Left lung (tissue), 10 donors: ENCODE measurements around the gene APLNR. TPM values are rescaled to one million over a fixed set of nuclear protein-coding genes. Genes with fewer than 3 reads are reported as not detected.

Experiments used
- ATAC-seq: fragments of 200-7000 bp; cut with Tn5 transposase; one replicate; pipeline ENCODE4 v1.9.1; 2020; ENCODE audit warnings: moderate library complexity
- DNase-seq, 4 donors: peaks; one replicate each; pipeline ENCODE4 v3.0.0-alpha.2; 2013 to 2020
- H3K27ac ChIP-seq, 2 donors: fragments of 200-600 bp; sonication (generic) in 1 of 2; one replicate each; pipeline versions ENCODE4 v1.5.0 to v1.8.0; 2020 to 2021
- H3K27me3 ChIP-seq, 2 donors: fragments of 200-600 bp; sonication (generic) in 1 of 2; one replicate each; pipeline versions ENCODE4 v1.5.0 to v1.8.0; 2020 to 2021
- H3K36me3 ChIP-seq, 2 donors: fragments of 200-600 bp; sonication (generic) in 1 of 2; one replicate each; pipeline versions ENCODE4 v1.5.0 to v1.8.0; 2020 to 2021
- H3K4me1 ChIP-seq, 2 donors: fragments of 200-600 bp; one replicate each; pipeline ENCODE4 v1.8.0; 2021
- H3K4me3 ChIP-seq, 2 donors: fragments of 200-600 bp; sonication (generic) in 1 of 2; one replicate each; pipeline versions ENCODE4 v1.5.0 to v1.8.0; 2020 to 2021; ENCODE audit warnings: mild to moderate bottlenecking in 1 of 2
- H3K9me3 ChIP-seq, 2 donors: fragments of 200-600 bp; sonication (generic) in 1 of 2; one replicate each; pipeline versions ENCODE4 v1.5.0 to v1.8.0; 2020 to 2021
- CTCF ChIP-seq, 2 donors: fragments of 200-600 bp; sonication (generic) in 1 of 2; IDR thresholded peaks; one replicate each; pipeline versions ENCODE4 v1.5.0 to v1.8.0; 2021; ENCODE audit warnings: antibody characterized with exemption in 2 of 2
- intact Hi-C, 2 donors: fragments of 100-400 bp; cut with DNase I; formaldehyde crosslinking; loops; one replicate each; pipeline versions ENCODE4 v1.11.2 to v1.14.2; 2022
- polyA plus RNA-seq, 6 donors: library from polyadenylated mRNA; unstranded; fragments of 120-200 nt; gene quantifications; one replicate each; pipeline ENCODE4 v1.2.1, GENCODE V29; 2013; ENCODE audit not compliant: insufficient read length in 6 of 6
- total RNA-seq, 2 donors: library from RNA; stranded (reverse); fragmentation: NEBNext Ultra II Directional; extraction: Animal tissue kit (Norgen Biotek cat#: 25700); gene quantifications; one replicate each; pipeline ENCODE4 v1.2.1, GENCODE V29; 2021
- donor health status: DM: no; HTN: yes; CAD: no.
- donor health status: DM: no; HTN: no; CAD: no.

The APLNR gene
- total and polyA plus RNA-seq, 8 donors: 11.2 to 189 (median 144) TPM

GRCh38 chr11:57275582-57275981 is 38.5 kb upstream of the APLNR start:
- DNase-seq: no peak
- peak overlapping the region; percentile 38 to 41 for H3K27ac ChIP-seq
- intact Hi-C loops: no loop called here

DNA sequence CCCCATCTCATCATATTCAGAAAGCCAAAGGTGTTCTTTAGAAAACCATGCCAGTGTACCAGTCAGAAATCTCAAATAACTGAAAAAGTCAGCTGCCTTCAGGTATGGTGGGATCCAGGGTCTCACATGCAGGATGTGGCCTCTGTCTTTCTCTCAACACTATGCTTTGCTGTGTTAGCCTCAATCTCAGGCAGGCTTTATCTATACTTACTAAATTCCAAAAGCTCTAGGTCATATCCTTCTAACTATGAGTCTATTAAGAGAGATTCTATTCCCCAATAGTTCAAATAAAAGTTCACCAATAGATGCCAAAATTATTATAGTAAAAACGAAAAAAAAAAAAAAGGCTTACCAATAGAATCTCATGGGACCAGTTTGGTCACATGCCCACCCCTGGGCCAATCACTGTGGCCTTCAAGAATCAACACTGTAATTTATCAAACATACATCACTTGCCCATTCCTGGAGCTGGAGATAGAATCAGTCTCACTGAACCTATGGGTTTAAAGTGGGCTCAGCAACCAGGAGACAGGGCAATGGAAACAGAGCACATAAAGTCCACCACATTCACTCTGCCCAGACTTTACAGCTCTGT is 38.0 kb upstream of the APLNR start:
- Histone ChIP-seq H3K36me3 (no peaks in the 10 kb centered on the region), H3K27ac (peak overlapping the region in 1 of 2 donors; percentile 38), H3K4me1 (peaks cover 21 to 22% of the 10 kb centered on the region in 2 donors), H3K4me3 (no peak overlapping the region), H3K27me3 (no peaks in the 10 kb centered on the region), H3K9me3 (no peaks in the 10 kb centered on the region)
- no peak for ATAC-seq
- DNase-seq: no peak
- intact Hi-C loops: no loop called here
- no peak for TF ChIP-seq CTCF (IDR thresholded peaks at IDR 0.05)

More at GRCh38 chr11:57275582-57275981, 38.5 kb upstream of the APLNR start:
- peaks cover 21 to 22% of the 10 kb centered on the region in 2 donors for H3K4me1 ChIP-seq
- no peaks in the 10 kb centered on the region for H3K27me3 ChIP-seq
- TF ChIP-seq CTCF (IDR thresholded peaks at IDR 0.05): no peak
- no peak for ATAC-seq
- H3K36me3 ChIP-seq: no peaks in the 10 kb centered on the region
- no peak overlapping the region for H3K4me3 ChIP-seq
- no peaks in the 10 kb centered on the region for H3K9me3 ChIP-seq

DNA sequence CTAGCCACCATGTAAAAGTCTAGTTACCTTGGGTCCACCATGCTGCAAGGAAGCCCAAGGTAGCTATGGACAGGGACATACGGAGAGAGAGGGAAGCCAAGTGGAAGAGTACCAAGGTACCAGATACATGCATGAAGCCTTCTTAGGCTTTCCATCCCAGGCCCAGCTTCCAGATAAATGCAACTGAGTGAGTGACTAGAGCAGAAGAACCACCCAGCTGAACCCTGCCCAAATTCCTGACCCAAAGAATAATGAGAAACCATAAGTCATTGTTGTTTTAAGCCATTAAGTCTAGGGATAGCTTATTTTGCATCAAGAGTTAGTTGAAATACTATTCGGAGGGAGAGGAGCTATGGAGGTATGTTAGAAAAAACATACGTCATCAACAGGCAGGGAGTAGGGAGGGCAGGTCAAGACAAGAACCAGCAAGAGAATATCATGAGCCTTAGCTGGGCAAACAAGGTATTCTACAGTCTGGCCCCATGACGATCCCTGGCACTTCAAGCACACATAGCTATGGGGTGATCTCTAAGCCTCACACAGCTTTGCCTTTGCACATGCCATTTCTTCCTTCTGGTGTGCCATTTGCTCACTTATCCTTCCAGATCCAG is 36.5 kb upstream of the APLNR start:
- Histone ChIP-seq H3K27ac (no peak overlapping the region), H3K27me3 (no peaks in the 10 kb centered on the region), H3K4me1 (peaks cover 16 to 17% of the 10 kb centered on the region in 2 donors), H3K4me3 (no peak overlapping the region), H3K9me3 (no peaks in the 10 kb centered on the region), H3K36me3 (no peaks in the 10 kb centered on the region)
- TF ChIP-seq CTCF (IDR thresholded peaks at IDR 0.05): no peak
- intact Hi-C loops: no loop called here
- DNase-seq (no peak), ATAC-seq (no peak)

DNA sequence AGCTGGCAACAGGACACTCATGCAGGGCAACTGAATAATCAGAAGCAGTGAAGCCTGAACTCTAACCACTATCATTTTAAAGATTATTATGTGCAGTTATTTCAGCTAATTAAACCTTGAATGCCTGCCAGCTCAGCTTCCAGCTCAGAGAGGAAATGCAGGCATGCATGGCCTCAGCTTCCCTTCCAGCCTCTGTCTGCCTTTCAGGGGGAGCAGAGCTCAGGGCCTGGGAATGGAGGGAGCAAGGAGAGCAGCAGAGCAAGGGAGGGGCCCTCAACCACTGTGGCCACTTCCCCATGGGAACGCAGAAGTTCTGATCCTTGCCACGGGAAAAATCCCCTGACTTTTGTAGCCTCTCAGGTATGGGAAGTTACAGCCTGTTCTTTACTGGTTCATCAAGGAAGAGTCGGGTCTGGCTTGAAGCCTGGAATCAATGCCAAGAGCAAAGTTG is 32.5 kb upstream of the APLNR start:
- peaks cover 0 to 12% of the 10 kb centered on the region in 2 donors for H3K9me3 ChIP-seq
- H3K36me3 ChIP-seq: no peaks in the 10 kb centered on the region
- no peak for DNase-seq
- no peak for ATAC-seq
- no peak overlapping the region for H3K27ac ChIP-seq
- no peak for TF ChIP-seq CTCF (IDR thresholded peaks at IDR 0.05)
- H3K27me3 ChIP-seq: no peaks in the 10 kb centered on the region
- no peak overlapping the region for H3K4me3 ChIP-seq
- intact Hi-C loops: no loop called here
- no peaks in the 10 kb centered on the region for H3K4me1 ChIP-seq

DNA sequence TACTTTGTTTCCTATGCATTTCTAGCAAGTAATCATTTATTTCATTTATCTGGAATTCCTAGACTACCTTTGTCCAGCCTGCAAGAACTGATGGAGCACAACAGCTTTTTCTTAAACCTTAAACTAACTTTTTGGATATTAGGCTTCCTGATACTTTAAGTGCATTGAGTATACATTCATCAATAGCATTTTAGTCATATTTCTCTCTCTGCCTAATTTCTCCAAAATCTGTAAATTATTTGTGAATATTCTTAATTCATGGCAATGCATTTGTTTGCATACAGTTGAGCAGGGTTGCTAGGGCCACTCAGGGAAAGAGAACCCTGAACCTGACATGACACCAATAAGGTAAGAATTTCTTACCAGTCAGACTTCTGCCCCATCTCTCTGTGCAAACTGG is 29.1 kb upstream of the APLNR start:
- TF ChIP-seq CTCF (IDR thresholded peaks at IDR 0.05): no peak
- ATAC-seq: no peak
- Histone ChIP-seq H3K27me3 (no peaks in the 10 kb centered on the region), H3K4me1 (no peaks in the 10 kb centered on the region), H3K4me3 (no peak overlapping the region), H3K27ac (no peak overlapping the region), H3K36me3 (no peaks in the 10 kb centered on the region), H3K9me3 (peaks cover 0 to 12% of the 10 kb centered on the region in 2 donors)
- no peak for DNase-seq
- intact Hi-C loops: no loop called here
